ENCODE measurements around the gene ARL17A.
"Not testable (repeated sequence)": the region's sequence is repeated elsewhere in the genome, so short reads cannot be mapped to it uniquely, and the experiment has no call there.

DNA sequence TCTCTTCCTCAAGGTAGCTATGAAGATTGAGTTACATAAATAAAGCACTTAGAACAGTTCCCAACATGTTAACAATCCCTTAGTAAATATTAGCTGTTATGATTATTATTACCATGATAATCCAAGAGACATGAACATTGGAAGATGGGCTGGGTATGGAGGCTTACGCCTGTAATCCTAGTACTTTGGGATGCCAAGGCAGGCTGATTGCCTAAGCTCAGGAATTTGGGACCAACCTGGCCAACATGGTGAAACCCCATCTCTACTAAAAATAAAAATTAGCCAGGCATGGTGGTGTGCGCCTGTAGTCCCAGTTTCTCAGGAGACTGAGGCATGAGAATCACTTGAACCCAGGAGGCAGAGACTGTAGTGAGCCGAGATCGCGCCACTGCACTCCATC lies 45.2 kb upstream of the ARL17A start:
- TF ChIP-seq, protein P1, sequence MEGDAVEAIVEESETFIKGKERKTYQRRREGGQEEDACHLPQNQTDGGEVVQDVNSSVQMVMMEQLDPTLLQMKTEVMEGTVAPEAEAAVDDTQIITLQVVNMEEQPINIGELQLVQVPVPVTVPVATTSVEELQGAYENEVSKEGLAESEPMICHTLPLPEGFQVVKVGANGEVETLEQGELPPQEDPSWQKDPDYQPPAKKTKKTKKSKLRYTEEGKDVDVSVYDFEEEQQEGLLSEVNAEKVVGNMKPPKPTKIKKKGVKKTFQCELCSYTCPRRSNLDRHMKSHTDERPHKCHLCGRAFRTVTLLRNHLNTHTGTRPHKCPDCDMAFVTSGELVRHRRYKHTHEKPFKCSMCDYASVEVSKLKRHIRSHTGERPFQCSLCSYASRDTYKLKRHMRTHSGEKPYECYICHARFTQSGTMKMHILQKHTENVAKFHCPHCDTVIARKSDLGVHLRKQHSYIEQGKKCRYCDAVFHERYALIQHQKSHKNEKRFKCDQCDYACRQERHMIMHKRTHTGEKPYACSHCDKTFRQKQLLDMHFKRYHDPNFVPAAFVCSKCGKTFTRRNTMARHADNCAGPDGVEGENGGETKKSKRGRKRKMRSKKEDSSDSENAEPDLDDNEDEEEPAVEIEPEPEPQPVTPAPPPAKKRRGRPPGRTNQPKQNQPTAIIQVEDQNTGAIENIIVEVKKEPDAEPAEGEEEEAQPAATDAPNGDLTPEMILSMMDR (IDR thresholded peaks at IDR 0.05): not testable (repeated sequence)
- not testable (repeated sequence) for TF ChIP-seq POLR2A (IDR thresholded peaks at IDR 0.05)
